ENCODE measurements around the gene KRTAP4-2.
"Not testable (repeated sequence)": the region's sequence is repeated elsewhere in the genome, so short reads cannot be mapped to it uniquely, and the experiment has no call there.

KRTAP4-2 gene

DNA sequence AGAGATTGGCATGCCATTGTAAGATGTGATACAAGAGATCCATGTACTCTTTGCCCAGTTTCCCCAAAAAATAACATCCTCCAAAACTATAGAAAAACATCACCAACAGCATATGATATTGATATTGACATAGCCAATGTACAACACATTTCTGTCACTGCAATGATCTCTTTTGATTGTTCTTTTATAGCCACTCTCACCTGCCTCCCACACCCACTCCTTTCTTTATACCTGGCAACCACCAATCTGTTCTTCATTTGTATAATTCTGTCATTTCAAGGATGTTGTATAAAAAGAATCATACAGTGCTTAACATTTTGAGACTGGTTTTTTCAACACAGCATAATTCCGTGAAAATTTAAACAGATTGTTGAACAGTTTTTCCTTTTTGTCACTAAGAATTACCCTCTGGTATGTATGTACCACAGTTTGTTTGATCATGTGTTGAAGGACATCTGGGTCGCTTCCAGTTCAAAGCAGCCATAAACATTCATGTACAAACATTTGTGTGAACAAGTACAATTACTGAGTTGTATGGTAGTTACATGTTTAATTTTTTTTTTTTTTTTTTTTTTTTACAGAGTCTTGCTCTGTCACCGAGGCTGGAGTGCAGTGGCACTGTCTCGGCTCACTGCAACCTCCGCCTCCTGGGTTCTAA, 21.5 kb upstream of the KRTAP4-2 start:
- DNase-seq (ENCODE audit: low read depth): no peak
- H3K4me3 ChIP-seq (ENCODE audit: control insufficient read depth, low read depth, low read length): no peak overlapping the region
- TF ChIP-seq, protein P1, sequence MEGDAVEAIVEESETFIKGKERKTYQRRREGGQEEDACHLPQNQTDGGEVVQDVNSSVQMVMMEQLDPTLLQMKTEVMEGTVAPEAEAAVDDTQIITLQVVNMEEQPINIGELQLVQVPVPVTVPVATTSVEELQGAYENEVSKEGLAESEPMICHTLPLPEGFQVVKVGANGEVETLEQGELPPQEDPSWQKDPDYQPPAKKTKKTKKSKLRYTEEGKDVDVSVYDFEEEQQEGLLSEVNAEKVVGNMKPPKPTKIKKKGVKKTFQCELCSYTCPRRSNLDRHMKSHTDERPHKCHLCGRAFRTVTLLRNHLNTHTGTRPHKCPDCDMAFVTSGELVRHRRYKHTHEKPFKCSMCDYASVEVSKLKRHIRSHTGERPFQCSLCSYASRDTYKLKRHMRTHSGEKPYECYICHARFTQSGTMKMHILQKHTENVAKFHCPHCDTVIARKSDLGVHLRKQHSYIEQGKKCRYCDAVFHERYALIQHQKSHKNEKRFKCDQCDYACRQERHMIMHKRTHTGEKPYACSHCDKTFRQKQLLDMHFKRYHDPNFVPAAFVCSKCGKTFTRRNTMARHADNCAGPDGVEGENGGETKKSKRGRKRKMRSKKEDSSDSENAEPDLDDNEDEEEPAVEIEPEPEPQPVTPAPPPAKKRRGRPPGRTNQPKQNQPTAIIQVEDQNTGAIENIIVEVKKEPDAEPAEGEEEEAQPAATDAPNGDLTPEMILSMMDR (IDR thresholded peaks at IDR 0.05; ENCODE audit: control insufficient read depth, insufficient read depth, low read depth, low read length, missing control alignments): no peak

GRCh38 chr17:41196068-41196467, 18.0 kb upstream of the KRTAP4-2 start:
- TF ChIP-seq, protein P1 (IDR thresholded peaks at IDR 0.05; ENCODE audit: control insufficient read depth, insufficient read depth, low read depth, low read length, missing control alignments): no peak
- no peak for DNase-seq (ENCODE audit: low read depth)

DNA sequence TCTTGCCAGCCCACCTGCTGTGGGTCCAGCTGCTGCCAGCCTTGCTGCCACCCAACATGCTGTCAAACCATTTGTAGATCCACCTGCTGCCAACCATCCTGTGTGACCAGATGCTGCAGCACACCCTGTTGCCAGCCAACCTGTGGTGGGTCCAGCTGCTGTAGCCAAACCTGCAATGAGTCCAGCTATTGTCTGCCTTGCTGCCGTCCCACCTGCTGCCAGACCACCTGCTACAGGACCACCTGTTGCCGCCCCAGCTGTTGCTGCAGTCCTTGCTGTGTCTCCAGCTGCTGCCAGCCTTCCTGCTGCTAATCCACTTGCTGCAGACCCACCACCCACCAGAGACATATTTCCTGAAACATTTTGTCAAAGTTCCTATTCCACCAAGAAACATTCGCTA, 12.3 kb upstream of the KRTAP4-2 start:
- no peak overlapping the region for H3K4me3 ChIP-seq (ENCODE audit: control insufficient read depth, low read depth, low read length)
- TF ChIP-seq, protein P1 (IDR thresholded peaks at IDR 0.05; ENCODE audit: control insufficient read depth, insufficient read depth, low read depth, low read length, missing control alignments): no peak
- DNase-seq (ENCODE audit: low read depth): no peak

More at GRCh38 chr17:41196068-41196467, 18.0 kb upstream of the KRTAP4-2 start:
- H3K4me3 ChIP-seq (ENCODE audit: control insufficient read depth, low read depth, low read length): no peak overlapping the region

DNA sequence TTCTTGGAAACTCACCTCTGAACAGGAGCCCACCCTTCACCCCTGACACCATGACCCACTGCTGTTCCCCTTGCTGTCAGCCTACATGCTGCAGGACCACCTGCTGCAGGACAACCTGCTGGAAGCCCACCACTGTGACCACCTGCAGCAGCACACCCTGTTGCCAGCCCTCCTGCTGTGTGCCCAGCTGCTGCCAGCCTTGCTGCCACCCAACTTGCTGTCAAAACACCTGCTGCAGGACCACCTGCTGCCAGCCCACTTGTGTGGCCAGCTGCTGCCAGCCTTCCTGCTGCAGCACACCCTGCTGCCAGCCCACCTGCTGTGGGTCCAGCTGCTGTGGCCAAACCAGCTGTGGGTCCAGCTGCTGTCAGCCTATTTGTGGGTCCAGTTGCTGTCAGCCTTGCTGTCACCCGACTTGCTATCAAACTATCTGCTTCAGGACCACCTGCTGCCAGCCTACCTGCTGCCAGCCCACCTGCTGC, 11.9 kb upstream of the KRTAP4-2 start, which contains the start of gene KRTAP9-1:
Gene KRTAP9-1 (plus strand): TSS at position 51 of the 482 bp plus-strand sequence. CDS start 0 bp downstream, at position 51.
- not testable (repeated sequence) for DNase-seq (ENCODE audit: low read depth); H3K4me3 ChIP-seq (ENCODE audit: control insufficient read depth, low read depth, low read length)

DNA sequence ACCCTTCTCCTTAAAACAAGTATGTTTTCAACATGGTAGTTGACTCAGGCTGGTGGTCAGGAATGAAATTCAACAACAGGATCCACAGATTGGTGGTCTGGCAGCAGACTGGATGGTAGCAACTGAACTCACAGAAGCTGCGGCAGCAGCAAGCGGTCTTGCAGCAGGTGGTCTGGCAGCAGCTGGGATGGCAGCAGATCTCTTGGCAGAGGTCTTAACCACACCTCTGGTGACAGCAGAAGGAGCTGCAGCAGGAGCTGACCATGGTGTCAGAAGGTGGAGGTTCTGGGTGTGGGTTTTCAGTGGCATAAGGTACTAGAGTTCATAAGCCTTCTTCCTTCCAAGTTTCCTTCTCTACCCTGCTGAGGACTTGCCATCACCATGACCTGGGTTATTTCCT, 8.9 kb upstream of the KRTAP4-2 start:
- H3K4me3 ChIP-seq (ENCODE audit: control insufficient read depth, low read depth, low read length): no peak overlapping the region
- DNase-seq (ENCODE audit: low read depth): no peak
- TF ChIP-seq, protein P1 (IDR thresholded peaks at IDR 0.05; ENCODE audit: control insufficient read depth, insufficient read depth, low read depth, low read length, missing control alignments): no peak

- no peak for DNase-seq (ENCODE audit: low read depth)
- H3K4me3 ChIP-seq (ENCODE audit: control insufficient read depth, low read depth, low read length): no peak overlapping the region
- TF ChIP-seq, protein P1 (IDR thresholded peaks at IDR 0.05; ENCODE audit: control insufficient read depth, insufficient read depth, low read depth, low read length, missing control alignments): no peak
Measured at GRCh38 chr17:41185001-41185400, 7.0 kb upstream of the KRTAP4-2 start.

GRCh38 chr17:41184480-41184961, 6.5 kb upstream of the KRTAP4-2 start, which contains the start of gene KRTAP4-1:
KRTAP4-1 (minus strand) TSS chr17:41184911; CDS start chr17:41184854, 57 bp downstream.
- TF ChIP-seq, protein P1 (IDR thresholded peaks at IDR 0.05; ENCODE audit: control insufficient read depth, insufficient read depth, low read depth, low read length, missing control alignments): no peak

More at GRCh38 chr17:41184480-41184961, 6.5 kb upstream of the KRTAP4-2 start, which contains the start of gene KRTAP4-1:
- no peak for DNase-seq (ENCODE audit: low read depth)
- no peak within 1 kb of the TSS for H3K4me3 ChIP-seq (ENCODE audit: control insufficient read depth, low read depth, low read length)

Data from AG09309 (cell line).